ENCODE results near the gene KRT12.
"Not testable (repeated sequence)": the region's sequence is repeated elsewhere in the genome, so short reads cannot be mapped to it uniquely, and the experiment has no call there.

Gene KRT12

GRCh38 chr17:40859536-40859935, 7.5 kb downstream of the KRT12 start:
- WGBS, 2 experiments (ENCODE audit: insufficient coverage in 2 of 2) = 83% methylated on average over 1 of the region's 2 CpGs; no CpG with 5 or more reads in 1 of the 2 experiments
- Histone ChIP-seq H3K27ac (ENCODE audit: low read depth, low read length, severe bottlenecking) (no peak overlapping the region), H3K9me3 (ENCODE audit: control insufficient read depth, low read length) (no peaks in the 10 kb centered on the region)

DNA sequence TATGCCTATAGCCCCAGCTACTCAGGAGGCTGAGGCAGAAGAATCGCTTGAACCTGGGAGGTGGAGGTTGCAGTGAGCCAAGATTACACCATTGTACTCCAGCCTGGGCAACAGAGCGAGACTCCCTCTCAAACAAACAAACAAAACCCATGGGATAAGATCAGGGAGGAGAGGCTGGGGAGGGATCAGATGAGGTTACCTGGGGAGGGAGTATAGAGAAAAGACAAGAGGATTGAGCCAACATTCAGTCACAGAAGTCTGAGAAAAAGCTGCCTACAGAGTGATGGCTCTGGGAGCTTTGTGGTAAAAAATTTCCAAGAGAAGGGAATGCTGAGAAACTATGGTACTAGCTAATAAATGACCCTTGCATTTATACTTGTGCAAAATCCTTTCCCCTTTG, 8.4 kb downstream of the KRT12 start:
- not testable (repeated sequence) for H3K27ac ChIP-seq (ENCODE audit: low read depth, low read length, severe bottlenecking); H3K36me3 ChIP-seq (ENCODE audit: control insufficient read depth, insufficient read depth, low read length); H3K4me1 ChIP-seq (ENCODE audit: control insufficient read depth, insufficient read depth, low read length, poor library complexity, severe bottlenecking); H3K9me3 ChIP-seq (ENCODE audit: control insufficient read depth, low read length); H3K4me3 ChIP-seq (ENCODE audit: extremely low read depth, insufficient read depth, low read length, poor library complexity, severe bottlenecking)
- WGBS, 2 experiments (ENCODE audit: insufficient coverage in 2 of 2) = no CpG with 5 or more reads among the region's 2 CpGs

More at GRCh38 chr17:40859536-40859935, 7.5 kb downstream of the KRT12 start:
- H3K4me3 ChIP-seq (ENCODE audit: extremely low read depth, insufficient read depth, low read length, poor library complexity, severe bottlenecking) = no peak overlapping the region
- H3K36me3 ChIP-seq (ENCODE audit: control insufficient read depth, insufficient read depth, low read length) = no peaks in the 10 kb centered on the region
- no peaks in the 10 kb centered on the region for H3K4me1 ChIP-seq (ENCODE audit: control insufficient read depth, insufficient read depth, low read length, poor library complexity, severe bottlenecking)

GRCh38 chr17:40857535-40857934, 9.5 kb downstream of the KRT12 start:
- Histone ChIP-seq H3K27ac (ENCODE audit: low read depth, low read length, severe bottlenecking) (no peak overlapping the region), H3K9me3 (ENCODE audit: control insufficient read depth, low read length) (no peaks in the 10 kb centered on the region), H3K36me3 (ENCODE audit: control insufficient read depth, insufficient read depth, low read length) (no peaks in the 10 kb centered on the region), H3K4me3 (ENCODE audit: extremely low read depth, insufficient read depth, low read length, poor library complexity, severe bottlenecking) (no peak overlapping the region), H3K4me1 (ENCODE audit: control insufficient read depth, insufficient read depth, low read length, poor library complexity, severe bottlenecking) (no peaks in the 10 kb centered on the region)
- WGBS, 2 experiments (ENCODE audit: insufficient coverage in 2 of 2) = 93 to 100% methylated on average over 3 to 4 of the region's 5 CpGs

GRCh38 chr17:40854175-40854814, 12.7 kb downstream of the KRT12 start:
- Histone ChIP-seq H3K36me3 (ENCODE audit: control insufficient read depth, insufficient read depth, low read length) (no peaks in the 10 kb centered on the region), H3K4me3 (ENCODE audit: extremely low read depth, insufficient read depth, low read length, poor library complexity, severe bottlenecking) (no peak overlapping the region), H3K4me1 (ENCODE audit: control insufficient read depth, insufficient read depth, low read length, poor library complexity, severe bottlenecking) (no peaks in the 10 kb centered on the region), H3K27ac (ENCODE audit: low read depth, low read length, severe bottlenecking) (peak overlapping the region; percentile 11), H3K9me3 (ENCODE audit: control insufficient read depth, low read length) (no peaks in the 10 kb centered on the region)
- 85 to 100% methylated on average over 1 to 4 of the region's 6 CpGs for WGBS, 2 experiments (ENCODE audit: insufficient coverage in 2 of 2)

DNA sequence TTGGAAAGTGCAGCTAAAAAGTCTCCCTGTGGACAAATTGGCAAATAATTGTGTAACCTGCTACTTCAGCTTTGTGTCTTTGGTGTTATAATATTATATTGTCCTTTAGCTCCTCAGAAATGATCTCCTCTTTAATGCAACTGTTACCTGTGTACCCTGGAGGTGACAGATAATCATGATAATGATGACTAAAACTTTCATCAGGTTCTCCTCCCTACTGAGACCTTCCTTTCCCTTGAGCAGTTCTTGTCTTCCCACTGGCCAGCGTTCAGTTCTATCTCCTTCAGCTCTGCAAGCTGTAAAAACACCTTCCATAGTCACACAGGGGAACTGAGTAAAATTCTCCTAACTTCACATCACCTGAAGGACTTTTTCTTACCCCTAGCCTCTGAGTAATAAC, 14.7 kb downstream of the KRT12 start:
- Histone ChIP-seq H3K27ac (ENCODE audit: low read depth, low read length, severe bottlenecking) (no peak overlapping the region), H3K36me3 (ENCODE audit: control insufficient read depth, insufficient read depth, low read length) (no peaks in the 10 kb centered on the region), H3K4me3 (ENCODE audit: extremely low read depth, insufficient read depth, low read length, poor library complexity, severe bottlenecking) (no peak overlapping the region), H3K9me3 (ENCODE audit: control insufficient read depth, low read length) (no peaks in the 10 kb centered on the region), H3K4me1 (ENCODE audit: control insufficient read depth, insufficient read depth, low read length, poor library complexity, severe bottlenecking) (no peaks in the 10 kb centered on the region)
- WGBS, 2 experiments (ENCODE audit: insufficient coverage in 2 of 2) = 77 to 80% methylated on average over 1 of the region's 1 CpG

- WGBS, 2 experiments (ENCODE audit: insufficient coverage in 2 of 2) = no CpG with 5 or more reads among the region's 3 CpGs
- no peaks in the 10 kb centered on the region for H3K9me3 ChIP-seq (ENCODE audit: control insufficient read depth, low read length)
- no peak overlapping the region for H3K27ac ChIP-seq (ENCODE audit: low read depth, low read length, severe bottlenecking)
- H3K4me3 ChIP-seq (ENCODE audit: extremely low read depth, insufficient read depth, low read length, poor library complexity, severe bottlenecking) = no peak overlapping the region
- no peaks in the 10 kb centered on the region for H3K4me1 ChIP-seq (ENCODE audit: control insufficient read depth, insufficient read depth, low read length, poor library complexity, severe bottlenecking)
- H3K36me3 ChIP-seq (ENCODE audit: control insufficient read depth, insufficient read depth, low read length) = no peaks in the 10 kb centered on the region
These were observed 16.6 kb downstream of the KRT12 start for GRCh38 chr17:40850293-40850972.

- Histone ChIP-seq H3K36me3 (ENCODE audit: control insufficient read depth, insufficient read depth, low read length) (no peaks in the 10 kb centered on the region), H3K27ac (ENCODE audit: low read depth, low read length, severe bottlenecking) (no peak overlapping the region), H3K4me1 (ENCODE audit: control insufficient read depth, insufficient read depth, low read length, poor library complexity, severe bottlenecking) (no peaks in the 10 kb centered on the region), H3K4me3 (ENCODE audit: extremely low read depth, insufficient read depth, low read length, poor library complexity, severe bottlenecking) (no peak overlapping the region), H3K9me3 (ENCODE audit: control insufficient read depth, low read length) (no peaks in the 10 kb centered on the region)
- WGBS, 2 experiments (ENCODE audit: insufficient coverage in 2 of 2) = no CpG with 5 or more reads among the region's 4 CpGs
These were observed 17.3 kb downstream of the KRT12 start for GRCh38 chr17:40849723-40850122.

- H3K27ac ChIP-seq (ENCODE audit: low read depth, low read length, severe bottlenecking) = no peak overlapping the region
- no peaks in the 10 kb centered on the region for H3K4me1 ChIP-seq (ENCODE audit: control insufficient read depth, insufficient read depth, low read length, poor library complexity, severe bottlenecking)
- no peaks in the 10 kb centered on the region for H3K36me3 ChIP-seq (ENCODE audit: control insufficient read depth, insufficient read depth, low read length)
- no peak overlapping the region for H3K4me3 ChIP-seq (ENCODE audit: extremely low read depth, insufficient read depth, low read length, poor library complexity, severe bottlenecking)
- H3K9me3 ChIP-seq (ENCODE audit: control insufficient read depth, low read length) = no peaks in the 10 kb centered on the region
- 100% methylated on average over 1 of the region's 1 CpG for WGBS, 2 experiments (ENCODE audit: insufficient coverage in 2 of 2)
These were observed 18.3 kb downstream of the KRT12 start for GRCh38 chr17:40848583-40849235.

- Histone ChIP-seq H3K27ac (ENCODE audit: low read depth, low read length, severe bottlenecking) (no peak overlapping the region), H3K4me3 (ENCODE audit: extremely low read depth, insufficient read depth, low read length, poor library complexity, severe bottlenecking) (no peak overlapping the region), H3K4me1 (ENCODE audit: control insufficient read depth, insufficient read depth, low read length, poor library complexity, severe bottlenecking) (no peaks in the 10 kb centered on the region), H3K9me3 (ENCODE audit: control insufficient read depth, low read length) (no peaks in the 10 kb centered on the region), H3K36me3 (ENCODE audit: control insufficient read depth, insufficient read depth, low read length) (no peaks in the 10 kb centered on the region)
- 91 to 100% methylated on average over 1 of the region's 1 CpG for WGBS, 2 experiments (ENCODE audit: insufficient coverage in 2 of 2)
These were observed 20.4 kb downstream of the KRT12 start for GRCh38 chr17:40846515-40847144.

GRCh38 chr17:40844671-40845107, 22.3 kb downstream of the KRT12 start:
- Histone ChIP-seq H3K4me1 (ENCODE audit: control insufficient read depth, insufficient read depth, low read length, poor library complexity, severe bottlenecking) (no peaks in the 10 kb centered on the region), H3K27ac (ENCODE audit: low read depth, low read length, severe bottlenecking) (no peak overlapping the region), H3K4me3 (ENCODE audit: extremely low read depth, insufficient read depth, low read length, poor library complexity, severe bottlenecking) (no peak overlapping the region), H3K9me3 (ENCODE audit: control insufficient read depth, low read length) (no peaks in the 10 kb centered on the region), H3K36me3 (ENCODE audit: control insufficient read depth, insufficient read depth, low read length) (no peaks in the 10 kb centered on the region)
- 89 to 96% methylated on average over 4 of the region's 4 CpGs for WGBS, 2 experiments (ENCODE audit: insufficient coverage in 2 of 2)
